ENCODE data around the gene SLC9A8. TPM values are rescaled to one million over a fixed set of nuclear protein-coding genes. Genes with fewer than 3 reads are reported as not detected.

Gene SLC9A8
- total and polyA plus RNA-seq, 2 of the 8 experiments (the other 6 are each of a cell fraction or from before 2014, with no cell fraction given): 3.2 to 6.2 TPM

GRCh38 chr20:49770634-49771033 lies 42.0 kb upstream of the SLC9A8 start (continued):
- TF ChIP-seq, protein P1, sequence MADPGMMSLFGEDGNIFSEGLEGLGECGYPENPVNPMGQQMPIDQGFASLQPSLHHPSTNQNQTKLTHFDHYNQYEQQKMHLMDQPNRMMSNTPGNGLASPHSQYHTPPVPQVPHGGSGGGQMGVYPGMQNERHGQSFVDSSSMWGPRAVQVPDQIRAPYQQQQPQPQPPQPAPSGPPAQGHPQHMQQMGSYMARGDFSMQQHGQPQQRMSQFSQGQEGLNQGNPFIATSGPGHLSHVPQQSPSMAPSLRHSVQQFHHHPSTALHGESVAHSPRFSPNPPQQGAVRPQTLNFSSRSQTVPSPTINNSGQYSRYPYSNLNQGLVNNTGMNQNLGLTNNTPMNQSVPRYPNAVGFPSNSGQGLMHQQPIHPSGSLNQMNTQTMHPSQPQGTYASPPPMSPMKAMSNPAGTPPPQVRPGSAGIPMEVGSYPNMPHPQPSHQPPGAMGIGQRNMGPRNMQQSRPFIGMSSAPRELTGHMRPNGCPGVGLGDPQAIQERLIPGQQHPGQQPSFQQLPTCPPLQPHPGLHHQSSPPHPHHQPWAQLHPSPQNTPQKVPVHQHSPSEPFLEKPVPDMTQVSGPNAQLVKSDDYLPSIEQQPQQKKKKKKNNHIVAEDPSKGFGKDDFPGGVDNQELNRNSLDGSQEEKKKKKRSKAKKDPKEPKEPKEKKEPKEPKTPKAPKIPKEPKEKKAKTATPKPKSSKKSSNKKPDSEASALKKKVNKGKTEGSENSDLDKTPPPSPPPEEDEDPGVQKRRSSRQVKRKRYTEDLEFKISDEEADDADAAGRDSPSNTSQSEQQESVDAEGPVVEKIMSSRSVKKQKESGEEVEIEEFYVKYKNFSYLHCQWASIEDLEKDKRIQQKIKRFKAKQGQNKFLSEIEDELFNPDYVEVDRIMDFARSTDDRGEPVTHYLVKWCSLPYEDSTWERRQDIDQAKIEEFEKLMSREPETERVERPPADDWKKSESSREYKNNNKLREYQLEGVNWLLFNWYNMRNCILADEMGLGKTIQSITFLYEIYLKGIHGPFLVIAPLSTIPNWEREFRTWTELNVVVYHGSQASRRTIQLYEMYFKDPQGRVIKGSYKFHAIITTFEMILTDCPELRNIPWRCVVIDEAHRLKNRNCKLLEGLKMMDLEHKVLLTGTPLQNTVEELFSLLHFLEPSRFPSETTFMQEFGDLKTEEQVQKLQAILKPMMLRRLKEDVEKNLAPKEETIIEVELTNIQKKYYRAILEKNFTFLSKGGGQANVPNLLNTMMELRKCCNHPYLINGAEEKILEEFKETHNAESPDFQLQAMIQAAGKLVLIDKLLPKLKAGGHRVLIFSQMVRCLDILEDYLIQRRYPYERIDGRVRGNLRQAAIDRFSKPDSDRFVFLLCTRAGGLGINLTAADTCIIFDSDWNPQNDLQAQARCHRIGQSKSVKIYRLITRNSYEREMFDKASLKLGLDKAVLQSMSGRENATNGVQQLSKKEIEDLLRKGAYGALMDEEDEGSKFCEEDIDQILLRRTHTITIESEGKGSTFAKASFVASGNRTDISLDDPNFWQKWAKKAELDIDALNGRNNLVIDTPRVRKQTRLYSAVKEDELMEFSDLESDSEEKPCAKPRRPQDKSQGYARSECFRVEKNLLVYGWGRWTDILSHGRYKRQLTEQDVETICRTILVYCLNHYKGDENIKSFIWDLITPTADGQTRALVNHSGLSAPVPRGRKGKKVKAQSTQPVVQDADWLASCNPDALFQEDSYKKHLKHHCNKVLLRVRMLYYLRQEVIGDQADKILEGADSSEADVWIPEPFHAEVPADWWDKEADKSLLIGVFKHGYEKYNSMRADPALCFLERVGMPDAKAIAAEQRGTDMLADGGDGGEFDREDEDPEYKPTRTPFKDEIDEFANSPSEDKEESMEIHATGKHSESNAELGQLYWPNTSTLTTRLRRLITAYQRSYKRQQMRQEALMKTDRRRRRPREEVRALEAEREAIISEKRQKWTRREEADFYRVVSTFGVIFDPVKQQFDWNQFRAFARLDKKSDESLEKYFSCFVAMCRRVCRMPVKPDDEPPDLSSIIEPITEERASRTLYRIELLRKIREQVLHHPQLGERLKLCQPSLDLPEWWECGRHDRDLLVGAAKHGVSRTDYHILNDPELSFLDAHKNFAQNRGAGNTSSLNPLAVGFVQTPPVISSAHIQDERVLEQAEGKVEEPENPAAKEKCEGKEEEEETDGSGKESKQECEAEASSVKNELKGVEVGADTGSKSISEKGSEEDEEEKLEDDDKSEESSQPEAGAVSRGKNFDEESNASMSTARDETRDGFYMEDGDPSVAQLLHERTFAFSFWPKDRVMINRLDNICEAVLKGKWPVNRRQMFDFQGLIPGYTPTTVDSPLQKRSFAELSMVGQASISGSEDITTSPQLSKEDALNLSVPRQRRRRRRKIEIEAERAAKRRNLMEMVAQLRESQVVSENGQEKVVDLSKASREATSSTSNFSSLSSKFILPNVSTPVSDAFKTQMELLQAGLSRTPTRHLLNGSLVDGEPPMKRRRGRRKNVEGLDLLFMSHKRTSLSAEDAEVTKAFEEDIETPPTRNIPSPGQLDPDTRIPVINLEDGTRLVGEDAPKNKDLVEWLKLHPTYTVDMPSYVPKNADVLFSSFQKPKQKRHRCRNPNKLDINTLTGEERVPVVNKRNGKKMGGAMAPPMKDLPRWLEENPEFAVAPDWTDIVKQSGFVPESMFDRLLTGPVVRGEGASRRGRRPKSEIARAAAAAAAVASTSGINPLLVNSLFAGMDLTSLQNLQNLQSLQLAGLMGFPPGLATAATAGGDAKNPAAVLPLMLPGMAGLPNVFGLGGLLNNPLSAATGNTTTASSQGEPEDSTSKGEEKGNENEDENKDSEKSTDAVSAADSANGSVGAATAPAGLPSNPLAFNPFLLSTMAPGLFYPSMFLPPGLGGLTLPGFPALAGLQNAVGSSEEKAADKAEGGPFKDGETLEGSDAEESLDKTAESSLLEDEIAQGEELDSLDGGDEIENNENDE (IDR thresholded peaks at IDR 0.05; ENCODE audit: insufficient replicate concordance, low read length): no peak

Data from H1 (cell line).